ENCODE data around the gene HPS1. TPM values are rescaled to one million over a fixed set of nuclear protein-coding genes. Genes with fewer than 3 reads are reported as not detected.
A peak's percentile ranks its signal among the peaks of the same experiment; 100 is the strongest.

The HPS1 gene
- total and polyA plus RNA-seq, 2 experiments from 2014 or later = 41.2 to 104 TPM

DNA sequence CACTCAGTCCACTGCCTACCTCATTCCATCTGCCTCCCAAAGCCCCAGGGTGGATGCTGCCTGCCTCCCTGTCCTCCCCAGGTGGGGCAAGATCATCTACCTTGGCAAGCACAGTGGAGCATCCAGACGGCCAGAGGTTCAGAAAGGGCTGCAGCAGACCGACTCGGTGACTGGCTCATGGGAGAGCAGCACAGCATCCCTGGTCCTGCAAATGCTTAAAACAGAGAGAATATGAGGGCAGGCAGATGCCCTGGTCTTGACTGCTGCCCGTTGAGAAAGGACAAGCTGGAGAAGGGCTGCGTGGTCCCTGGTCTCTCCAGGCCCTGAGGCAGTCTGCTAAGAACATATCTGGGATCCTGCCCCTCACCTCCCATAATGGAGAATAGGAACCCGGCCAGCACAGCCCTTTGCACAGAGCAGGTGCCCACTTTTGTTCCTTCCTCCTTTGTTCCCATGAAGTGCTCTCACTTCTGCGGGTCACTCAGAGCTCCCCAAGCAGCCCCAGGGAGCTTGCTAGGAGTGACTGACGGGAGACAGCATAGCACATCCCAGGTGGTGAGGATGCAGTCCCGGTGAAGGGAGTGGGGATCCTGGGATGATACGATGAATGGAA, 1.4 kb downstream of the HPS1 start:
- Histone ChIP-seq H3K4me3 (no peak overlapping the region), H3K4me2 (peak overlapping the region; percentile 93), H3K9me3 (ENCODE audit: low read depth) (no peaks in the 10 kb centered on the region), H3K79me2 (peaks cover 14% of the 10 kb centered on the region), H3K36me3 (replicated peaks; ENCODE audit: insufficient read depth, low read depth) (no peaks in the 10 kb centered on the region), H3K27ac (no peak overlapping the region), H3K9me2 (replicated peaks; ENCODE audit: insufficient read depth) (no peaks in the 10 kb centered on the region), H2AFZ (no peak overlapping the region), H3K4me1 (ENCODE audit: insufficient read depth) (no peaks in the 10 kb centered on the region), H4K20me1 (ENCODE audit: insufficient read depth, poor library complexity, severe bottlenecking) (no peaks in the 10 kb centered on the region), H3K27me3 (no peaks in the 10 kb centered on the region)
- no peak for DNase-seq (ENCODE audit: low spot score)
- WGBS (ENCODE audit: low lambda C conversion rate, missing lambda C conversion rate) = 91% methylated on average over 10 of the region's 10 CpGs
- TF ChIP-seq EZH2 (IDR thresholded peaks at IDR 0.05; ENCODE audit: borderline replicate concordance) (no peak), EZH2phosphoT487 (IDR thresholded peaks at IDR 0.05; ENCODE audit: low read depth, severe bottlenecking, unreplicated experiment) (no peak)
- TF ChIP-seq, protein P1, sequence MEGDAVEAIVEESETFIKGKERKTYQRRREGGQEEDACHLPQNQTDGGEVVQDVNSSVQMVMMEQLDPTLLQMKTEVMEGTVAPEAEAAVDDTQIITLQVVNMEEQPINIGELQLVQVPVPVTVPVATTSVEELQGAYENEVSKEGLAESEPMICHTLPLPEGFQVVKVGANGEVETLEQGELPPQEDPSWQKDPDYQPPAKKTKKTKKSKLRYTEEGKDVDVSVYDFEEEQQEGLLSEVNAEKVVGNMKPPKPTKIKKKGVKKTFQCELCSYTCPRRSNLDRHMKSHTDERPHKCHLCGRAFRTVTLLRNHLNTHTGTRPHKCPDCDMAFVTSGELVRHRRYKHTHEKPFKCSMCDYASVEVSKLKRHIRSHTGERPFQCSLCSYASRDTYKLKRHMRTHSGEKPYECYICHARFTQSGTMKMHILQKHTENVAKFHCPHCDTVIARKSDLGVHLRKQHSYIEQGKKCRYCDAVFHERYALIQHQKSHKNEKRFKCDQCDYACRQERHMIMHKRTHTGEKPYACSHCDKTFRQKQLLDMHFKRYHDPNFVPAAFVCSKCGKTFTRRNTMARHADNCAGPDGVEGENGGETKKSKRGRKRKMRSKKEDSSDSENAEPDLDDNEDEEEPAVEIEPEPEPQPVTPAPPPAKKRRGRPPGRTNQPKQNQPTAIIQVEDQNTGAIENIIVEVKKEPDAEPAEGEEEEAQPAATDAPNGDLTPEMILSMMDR (IDR thresholded peaks at IDR 0.05; ENCODE audit: poor library complexity) = no peak

GRCh38 chr10:98444314-98445006, 2.3 kb downstream of the HPS1 start:
- Histone ChIP-seq H3K4me3 (no peak overlapping the region), H4K20me1 (ENCODE audit: insufficient read depth, poor library complexity, severe bottlenecking) (no peaks in the 10 kb centered on the region), H3K4me1 (ENCODE audit: insufficient read depth) (no peaks in the 10 kb centered on the region), H3K79me2 (peaks cover 14% of the 10 kb centered on the region), H2AFZ (no peak overlapping the region), H3K9me2 (replicated peaks; ENCODE audit: insufficient read depth) (no peaks in the 10 kb centered on the region), H3K36me3 (replicated peaks; ENCODE audit: insufficient read depth, low read depth) (no peaks in the 10 kb centered on the region), H3K27ac (no peak overlapping the region), H3K4me2 (no peak overlapping the region), H3K9me3 (ENCODE audit: low read depth) (no peaks in the 10 kb centered on the region), H3K27me3 (no peaks in the 10 kb centered on the region)
- WGBS (ENCODE audit: low lambda C conversion rate, missing lambda C conversion rate) = 86% methylated on average over 9 of the region's 9 CpGs
- DNase-seq (ENCODE audit: low spot score) = no peak
- TF ChIP-seq, protein P1 (IDR thresholded peaks at IDR 0.05; ENCODE audit: poor library complexity) = no peak
- TF ChIP-seq EZH2phosphoT487 (IDR thresholded peaks at IDR 0.05; ENCODE audit: low read depth, severe bottlenecking, unreplicated experiment) (no peak), EZH2 (IDR thresholded peaks at IDR 0.05; ENCODE audit: borderline replicate concordance) (no peak)

GRCh38 chr10:98438715-98439114, 8.0 kb downstream of the HPS1 start:
- Histone ChIP-seq H3K9me2 (replicated peaks; ENCODE audit: insufficient read depth) (no peaks in the 10 kb centered on the region), H3K36me3 (replicated peaks; ENCODE audit: insufficient read depth, low read depth) (no peaks in the 10 kb centered on the region), H3K27me3 (no peaks in the 10 kb centered on the region), H3K4me2 (no peak overlapping the region), H2AFZ (no peak overlapping the region), H3K4me3 (no peak overlapping the region), H3K9me3 (ENCODE audit: low read depth) (no peaks in the 10 kb centered on the region), H4K20me1 (ENCODE audit: insufficient read depth, poor library complexity, severe bottlenecking) (no peaks in the 10 kb centered on the region), H3K27ac (no peak overlapping the region), H3K4me1 (ENCODE audit: insufficient read depth) (no peaks in the 10 kb centered on the region), H3K79me2 (no peaks in the 10 kb centered on the region)
- DNase-seq (ENCODE audit: low spot score) = no peak
- WGBS (ENCODE audit: low lambda C conversion rate, missing lambda C conversion rate) = 93% methylated on average over 4 of the region's 4 CpGs
- TF ChIP-seq EZH2phosphoT487 (IDR thresholded peaks at IDR 0.05; ENCODE audit: low read depth, severe bottlenecking, unreplicated experiment) (no peak), EZH2 (IDR thresholded peaks at IDR 0.05; ENCODE audit: borderline replicate concordance) (no peak)
- TF ChIP-seq, protein P1 (IDR thresholded peaks at IDR 0.05; ENCODE audit: poor library complexity) = no peak

Measured in hepatocyte (in vitro differentiated cells).